ENCODE measurements around the gene CLINT1.

Gene CLINT1

GRCh38 chr5:157758706-157759105 lies 100.2 kb downstream of the CLINT1 start:
- no peak for DNase-seq (ENCODE audit: low spot score)

GRCh38 chr5:157756122-157756521 lies 102.8 kb downstream of the CLINT1 start:
- no peak for DNase-seq (ENCODE audit: low spot score)

GRCh38 chr5:157750320-157750719 lies 108.6 kb downstream of the CLINT1 start:
- peak; percentile 46 for DNase-seq (ENCODE audit: low spot score)

GRCh38 chr5:157749462-157749799 lies 109.5 kb downstream of the CLINT1 start:
- no peak for DNase-seq (ENCODE audit: low spot score)

- peak; percentile 68 for DNase-seq (ENCODE audit: low spot score)
These were observed 110.0 kb downstream of the CLINT1 start for GRCh38 chr5:157748760-157749461.

- DNase-seq (ENCODE audit: low spot score), result no peak
These were observed 110.9 kb downstream of the CLINT1 start for GRCh38 chr5:157747766-157748700.

- no peak for DNase-seq (ENCODE audit: low spot score)
These were observed 111.7 kb downstream of the CLINT1 start for GRCh38 chr5:157747173-157747740.

GRCh38 chr5:157745041-157745456 lies 113.9 kb downstream of the CLINT1 start:
- DNase-seq (ENCODE audit: low spot score), result no peak

GRCh38 chr5:157744051-157745011 lies 114.6 kb downstream of the CLINT1 start:
- DNase-seq (ENCODE audit: low spot score), result peak; percentile 35

- peak; percentile 96 for DNase-seq (ENCODE audit: low spot score)
These were observed 115.5 kb downstream of the CLINT1 start, which contains the start of gene LSM11 for GRCh38 chr5:157743163-157744050. LSM11 (plus strand) TSS chr5:157743712; CDS start chr5:157743751, 39 bp downstream.

GRCh38 chr5:157741131-157741530 lies 117.8 kb downstream of the CLINT1 start:
- no peak for DNase-seq (ENCODE audit: low spot score)

GRCh38 chr5:157740229-157740610 lies 118.7 kb downstream of the CLINT1 start:
- peak; percentile 28 for DNase-seq (ENCODE audit: low spot score)

- no peak for DNase-seq (ENCODE audit: low spot score)
These were observed 119.3 kb downstream of the CLINT1 start for GRCh38 chr5:157739388-157740228.

GRCh38 chr5:157735991-157736390 lies 123.0 kb downstream of the CLINT1 start:
- DNase-seq (ENCODE audit: low spot score), result no peak

Measured in AG08396 (cell line).